DND-41 (cell line): Measurements from ENCODE around the gene UBE3C.

Experiments used
- EZH2 ChIP-seq: IDR thresholded peaks from 3 replicates; pipeline ENCODE4 v1.6.1; 2012; ENCODE audit warnings: borderline replicate concordance, low read depth, mild to moderate bottlenecking, moderate library complexity, low read length, inconsistent platforms; ENCODE audit not compliant: severe bottlenecking
- TF ChIP-seq, protein P1 (sequence below): IDR thresholded peaks from 2 replicates; pipeline ENCODE4 v1.5.1; 2012; ENCODE audit warnings: borderline replicate concordance, low read length, moderate library complexity, mild to moderate bottlenecking; ENCODE audit not compliant: poor library complexity, severe bottlenecking; ENCODE audit errors: extremely low read depth

DNA sequence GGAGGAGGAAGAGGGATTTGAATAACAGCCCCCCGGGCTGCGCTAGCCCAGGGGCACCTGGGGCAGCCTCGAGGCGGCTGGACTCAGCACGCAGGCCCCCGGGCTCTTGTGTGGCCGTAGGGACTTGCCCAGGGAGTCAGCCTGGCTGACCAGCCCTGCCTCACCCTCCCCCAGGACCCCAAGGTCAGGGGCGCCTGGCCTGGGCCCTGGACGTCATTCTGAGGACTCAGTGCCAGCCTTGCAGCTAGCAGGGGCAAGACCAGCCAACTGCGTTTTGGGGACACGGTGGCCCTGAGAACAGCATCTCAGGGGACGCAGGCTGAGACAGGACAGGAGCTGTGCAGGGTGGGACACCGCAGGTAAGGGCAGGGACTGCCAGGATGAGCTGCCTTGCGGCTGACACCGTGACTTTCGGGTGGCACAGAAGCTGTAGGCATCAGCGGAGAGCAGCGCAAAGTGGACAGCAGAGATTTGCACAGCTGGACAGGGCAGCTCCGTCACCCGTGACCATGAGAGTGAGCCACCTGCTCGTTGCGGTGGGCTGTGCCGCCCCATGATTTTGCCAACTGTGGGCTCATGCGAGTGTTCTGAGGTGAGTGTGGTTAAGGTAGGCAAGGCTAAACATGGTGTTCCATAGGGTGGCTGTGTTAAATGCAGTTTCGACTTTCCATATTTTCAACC is 48.1 kb upstream of the UBE3C start:
- TF ChIP-seq, protein P1, sequence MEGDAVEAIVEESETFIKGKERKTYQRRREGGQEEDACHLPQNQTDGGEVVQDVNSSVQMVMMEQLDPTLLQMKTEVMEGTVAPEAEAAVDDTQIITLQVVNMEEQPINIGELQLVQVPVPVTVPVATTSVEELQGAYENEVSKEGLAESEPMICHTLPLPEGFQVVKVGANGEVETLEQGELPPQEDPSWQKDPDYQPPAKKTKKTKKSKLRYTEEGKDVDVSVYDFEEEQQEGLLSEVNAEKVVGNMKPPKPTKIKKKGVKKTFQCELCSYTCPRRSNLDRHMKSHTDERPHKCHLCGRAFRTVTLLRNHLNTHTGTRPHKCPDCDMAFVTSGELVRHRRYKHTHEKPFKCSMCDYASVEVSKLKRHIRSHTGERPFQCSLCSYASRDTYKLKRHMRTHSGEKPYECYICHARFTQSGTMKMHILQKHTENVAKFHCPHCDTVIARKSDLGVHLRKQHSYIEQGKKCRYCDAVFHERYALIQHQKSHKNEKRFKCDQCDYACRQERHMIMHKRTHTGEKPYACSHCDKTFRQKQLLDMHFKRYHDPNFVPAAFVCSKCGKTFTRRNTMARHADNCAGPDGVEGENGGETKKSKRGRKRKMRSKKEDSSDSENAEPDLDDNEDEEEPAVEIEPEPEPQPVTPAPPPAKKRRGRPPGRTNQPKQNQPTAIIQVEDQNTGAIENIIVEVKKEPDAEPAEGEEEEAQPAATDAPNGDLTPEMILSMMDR = no peak
- TF ChIP-seq EZH2 = no peak
